Effector memory CD8-positive, alpha-beta T cell (primary cell): ENCODE measurements around the gene MFAP4.

Source experiments
- ATAC-seq: fragments of 150-1000 bp; cut with Tn5 transposase; replicated peaks from 2 replicates; pipeline ENCODE4 v1.10.0; 2021; ENCODE audit warnings: mild to moderate bottlenecking, moderate library complexity
- DNase-seq, 3 experiments: peaks; one replicate each; pipeline ENCODE4 v3.0.0; 2021
- H3K27ac Mint-ChIP-seq, 2 donors: one replicate each; pipeline ENCODE4 v1.8.0; 2022; ENCODE audit warnings: mild to moderate bottlenecking in 2 of 2, mixed read lengths in 2 of 2, moderate library complexity in 2 of 2
- H3K27me3 Mint-ChIP-seq, 2 donors: one replicate each; pipeline ENCODE4 v1.8.0; 2022; ENCODE audit warnings: mixed read lengths in 2 of 2
- H3K36me3 Mint-ChIP-seq: one replicate; pipeline ENCODE4 v1.8.0; 2022; ENCODE audit warnings: mild to moderate bottlenecking, moderate library complexity, mixed read lengths; ENCODE audit not compliant: insufficient read depth
- H3K4me1 Mint-ChIP-seq, 2 donors: one replicate each; pipeline ENCODE4 v1.8.0; 2022; ENCODE audit warnings: low read depth in 2 of 2, mixed read lengths in 2 of 2
- H3K4me3 Mint-ChIP-seq, 2 donors: one replicate each; pipeline ENCODE4 v1.8.0; 2022; ENCODE audit warnings: mild to moderate bottlenecking in 2 of 2, mixed read lengths in 2 of 2, moderate library complexity in 2 of 2
- H3K9me3 Mint-ChIP-seq, 2 donors: one replicate each; pipeline ENCODE4 v1.8.0; 2022; ENCODE audit warnings: mixed read lengths in 2 of 2
- total RNA-seq, 9 experiments: gene quantifications; one replicate each; lab custom pipeline; 2026; lab: John Stamatoyannopoulos, UW

MFAP4 gene, protein sequence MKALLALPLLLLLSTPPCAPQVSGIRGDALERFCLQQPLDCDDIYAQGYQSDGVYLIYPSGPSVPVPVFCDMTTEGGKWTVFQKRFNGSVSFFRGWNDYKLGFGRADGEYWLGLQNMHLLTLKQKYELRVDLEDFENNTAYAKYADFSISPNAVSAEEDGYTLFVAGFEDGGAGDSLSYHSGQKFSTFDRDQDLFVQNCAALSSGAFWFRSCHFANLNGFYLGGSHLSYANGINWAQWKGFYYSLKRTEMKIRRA
- 0 reads per million in 9 experiments for total RNA-seq

DNA sequence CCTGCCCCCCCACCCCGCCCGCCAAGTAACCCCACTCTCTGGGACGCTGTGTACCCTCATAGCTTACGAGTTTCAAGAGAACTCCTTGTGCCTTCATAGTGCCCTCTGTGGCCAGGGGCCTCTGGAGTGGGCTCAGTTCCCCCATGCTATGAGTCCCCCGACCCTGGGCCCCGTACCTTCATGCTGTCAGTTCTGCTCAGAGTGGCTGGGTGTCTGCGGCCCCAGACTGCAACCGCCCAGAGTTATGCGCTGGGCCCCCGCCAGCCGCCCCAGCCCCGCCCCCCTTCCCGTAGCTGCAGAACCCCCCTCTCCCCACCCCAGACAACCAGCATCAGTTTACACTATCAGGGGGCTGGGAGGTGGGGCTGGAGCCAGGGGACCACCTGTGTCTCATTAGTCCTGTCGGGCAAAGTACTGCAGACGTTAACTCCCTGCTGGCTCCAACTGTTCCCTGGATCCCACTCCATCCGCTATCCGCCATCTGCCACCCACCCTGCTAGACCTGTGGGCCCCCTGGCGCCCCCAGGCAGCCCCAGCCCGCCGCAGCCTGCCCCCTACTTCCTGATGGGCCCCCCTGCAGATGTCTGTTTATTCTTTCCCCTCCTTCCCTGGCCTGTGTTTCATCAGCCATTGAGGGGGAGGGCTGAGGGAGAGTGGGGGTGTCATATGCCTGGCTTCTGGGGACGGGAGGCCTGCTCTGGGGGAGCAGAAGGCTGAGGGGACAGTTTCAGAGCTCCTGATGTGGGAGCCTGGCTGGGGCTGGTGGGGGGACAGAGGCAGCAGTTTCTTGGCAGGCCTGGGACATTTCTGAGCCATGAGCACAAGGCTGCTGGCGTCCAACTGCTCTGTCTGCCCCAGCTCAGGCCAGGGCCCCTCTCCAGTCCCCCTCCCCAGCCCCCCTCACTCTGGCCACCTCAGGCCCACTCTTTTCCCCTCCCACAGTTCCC is at the start of gene MFAP4:
TSS of gene MFAP4 (minus strand) at position 217 of the 947 bp plus-strand sequence. CDS start at position 182, 35 bp downstream.
- H3K4me1 Mint-ChIP-seq, result peaks cover 12 to 18% of the 10 kb centered on the region in 2 donors
- no peaks in the 10 kb centered on the region for H3K27me3 Mint-ChIP-seq
- no peak for ATAC-seq
- no peak within 1 kb of the TSS for H3K4me3 Mint-ChIP-seq
- DNase-seq, result no peak
- H3K27ac Mint-ChIP-seq, result peak within 1 kb of the TSS; percentile 69 to 75
- H3K36me3 Mint-ChIP-seq, result peaks cover 7% of the 10 kb centered on the region
- H3K9me3 Mint-ChIP-seq, result no peaks in the 10 kb centered on the region

DNA sequence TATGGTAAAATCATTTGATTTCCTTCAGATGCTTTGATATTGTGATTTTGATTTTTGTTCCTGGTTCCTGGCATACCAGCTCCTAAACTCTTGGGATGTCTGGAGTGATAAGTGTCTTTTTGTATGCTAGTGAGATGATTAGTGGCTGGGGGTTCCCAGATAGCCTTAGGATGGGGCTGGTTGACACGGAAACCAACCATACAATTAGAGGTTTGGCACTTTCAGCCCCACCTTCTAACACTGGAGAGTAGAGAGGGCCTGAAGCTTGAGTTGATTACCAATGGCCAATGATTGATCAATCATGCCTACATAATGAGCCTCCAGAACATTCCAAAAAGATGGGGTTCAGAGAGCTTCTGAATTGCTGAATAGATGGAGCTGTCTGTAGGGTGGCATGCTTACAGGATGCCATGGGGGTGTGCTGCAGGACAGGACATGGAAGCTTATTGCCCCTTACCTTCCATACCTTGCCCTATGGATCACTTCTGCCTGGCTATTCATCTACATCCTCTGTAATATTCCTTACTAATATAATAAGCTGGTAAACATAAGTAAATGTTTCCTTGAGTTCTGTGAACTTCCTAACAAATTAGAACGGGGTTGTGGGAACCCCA is 46.8 kb upstream of the MFAP4 start:
- DNase-seq (no peak), ATAC-seq (no peak)
- Mint-ChIP-seq H3K4me3 (no peak overlapping the region), H3K27ac (no peak overlapping the region), H3K27me3 (peaks cover 0 to 8% of the 10 kb centered on the region in 2 donors), H3K36me3 (no peaks in the 10 kb centered on the region), H3K9me3 (no peaks in the 10 kb centered on the region), H3K4me1 (no peaks in the 10 kb centered on the region)

DNA sequence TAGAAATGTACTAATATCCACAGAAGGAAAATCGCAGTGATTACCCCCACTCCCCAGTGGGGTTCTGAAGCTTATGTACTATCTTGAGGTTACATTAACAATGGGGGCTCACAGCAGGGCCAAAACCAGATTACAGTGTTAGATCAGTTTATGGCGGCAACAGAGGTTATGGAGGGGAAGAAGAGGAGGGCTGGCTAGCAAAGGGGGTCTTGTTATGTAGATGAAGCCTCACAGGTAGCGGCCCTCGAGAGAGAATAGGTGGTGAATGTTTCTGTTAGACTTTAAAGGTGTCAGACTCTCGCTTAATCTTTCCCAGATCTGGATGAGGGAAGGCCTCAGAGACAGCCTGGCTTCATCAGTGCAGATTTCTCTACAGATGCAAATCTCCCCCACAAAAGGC is 46.3 kb upstream of the MFAP4 start:
- Mint-ChIP-seq H3K27ac (no peak overlapping the region), H3K27me3 (peaks cover 0 to 8% of the 10 kb centered on the region in 2 donors), H3K4me1 (no peaks in the 10 kb centered on the region), H3K4me3 (no peak overlapping the region), H3K36me3 (no peaks in the 10 kb centered on the region), H3K9me3 (no peaks in the 10 kb centered on the region)
- ATAC-seq (no peak), DNase-seq (no peak)

DNA sequence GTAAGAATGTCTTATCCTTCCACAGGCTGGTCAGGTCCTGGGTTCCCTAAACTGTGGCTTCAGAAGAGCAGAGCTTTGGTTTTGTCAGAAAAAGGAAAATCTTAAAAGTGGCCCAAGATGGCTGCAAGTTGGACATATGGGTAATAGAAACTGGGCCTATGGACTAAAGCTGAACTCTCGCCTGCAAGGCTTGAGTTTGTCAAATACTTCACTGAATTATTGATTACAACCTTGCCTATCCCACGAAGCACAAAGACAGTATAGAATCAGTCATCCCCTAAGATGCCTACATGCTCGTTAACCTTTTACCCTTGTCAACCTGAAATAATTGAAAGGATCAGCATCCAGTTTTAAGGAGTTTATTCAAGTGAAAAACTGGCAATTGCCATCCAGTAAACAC is 44.7 kb upstream of the MFAP4 start:
- no peaks in the 10 kb centered on the region for H3K36me3 Mint-ChIP-seq
- H3K27me3 Mint-ChIP-seq, result peaks cover 0 to 9% of the 10 kb centered on the region in 2 donors
- DNase-seq (no peak), ATAC-seq (no peak)
- no peak overlapping the region for H3K4me3 Mint-ChIP-seq
- no peaks in the 10 kb centered on the region for H3K9me3 Mint-ChIP-seq
- H3K27ac Mint-ChIP-seq, result no peak overlapping the region
- H3K4me1 Mint-ChIP-seq, result no peaks in the 10 kb centered on the region

DNA sequence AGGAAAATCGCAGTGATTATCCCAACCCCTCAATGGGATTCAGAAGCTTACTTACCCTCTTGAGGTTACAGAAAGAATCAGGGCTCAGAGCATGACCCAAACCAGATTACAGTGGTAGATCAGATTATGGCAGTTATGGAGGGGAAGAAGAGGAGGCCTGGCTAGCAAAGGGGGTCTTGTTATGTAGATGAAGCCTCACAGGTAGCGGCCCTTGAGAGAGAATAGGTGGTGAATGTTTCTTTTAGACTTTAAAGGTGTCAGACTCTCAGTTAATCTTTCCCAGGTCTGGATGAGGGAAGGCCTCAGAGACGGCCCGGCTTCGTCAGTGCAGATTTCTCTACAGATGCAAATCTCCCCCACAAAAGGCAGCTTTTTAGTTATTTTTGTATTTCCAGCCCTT is 39.6 kb upstream of the MFAP4 start:
- H3K4me3 Mint-ChIP-seq, result no peak overlapping the region
- H3K4me1 Mint-ChIP-seq, result no peaks in the 10 kb centered on the region
- no peaks in the 10 kb centered on the region for H3K36me3 Mint-ChIP-seq
- H3K27me3 Mint-ChIP-seq, result peaks cover 6 to 19% of the 10 kb centered on the region in 2 donors
- DNase-seq (no peak), ATAC-seq (no peak)
- H3K9me3 Mint-ChIP-seq, result no peaks in the 10 kb centered on the region
- no peak overlapping the region for H3K27ac Mint-ChIP-seq

DNA sequence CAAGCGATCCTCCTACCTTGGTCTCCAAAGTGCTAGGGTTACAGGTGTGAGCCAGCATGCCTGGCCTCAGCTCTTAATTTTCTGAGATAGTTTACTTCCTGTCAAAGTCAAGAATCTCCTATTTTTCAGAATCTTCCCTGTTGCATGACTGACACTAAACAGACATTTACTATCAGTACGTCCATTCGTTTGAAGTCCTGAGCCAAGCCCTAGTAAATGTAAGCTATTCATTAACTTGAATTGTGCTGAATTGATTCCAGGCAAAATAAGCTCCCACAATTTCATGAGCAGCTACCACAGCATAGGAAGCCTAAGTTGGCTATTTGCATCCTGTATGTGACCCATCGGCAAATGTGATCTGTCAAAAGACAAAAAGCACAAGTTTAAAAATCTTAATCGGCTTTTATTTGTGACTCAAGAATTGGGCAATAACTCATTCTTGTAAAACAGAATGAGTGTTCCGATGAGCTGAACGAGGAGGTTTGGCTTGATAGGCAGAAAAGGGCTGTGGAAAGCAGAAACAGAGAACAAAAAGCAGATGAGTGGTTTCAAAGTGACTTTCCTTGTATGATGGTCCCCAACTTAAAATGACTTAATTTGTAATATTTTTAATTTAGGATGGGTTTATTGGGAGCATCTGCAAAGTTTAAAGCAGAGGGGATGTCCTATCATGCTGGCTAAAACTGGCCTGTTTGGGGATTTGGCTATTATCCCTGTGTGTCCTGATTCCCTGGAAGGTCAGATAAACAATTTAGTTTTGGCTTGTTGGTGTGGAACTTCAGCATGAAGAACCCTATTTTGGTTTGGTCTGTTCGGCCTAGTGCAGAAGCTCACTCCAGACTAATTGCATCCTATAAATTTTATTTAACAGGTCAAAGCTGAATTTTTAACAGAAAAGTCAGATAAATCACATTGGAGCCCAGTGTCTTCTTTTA is 38.2 kb upstream of the MFAP4 start:
- H3K27ac Mint-ChIP-seq, result no peak overlapping the region
- no peak for DNase-seq

DNA sequence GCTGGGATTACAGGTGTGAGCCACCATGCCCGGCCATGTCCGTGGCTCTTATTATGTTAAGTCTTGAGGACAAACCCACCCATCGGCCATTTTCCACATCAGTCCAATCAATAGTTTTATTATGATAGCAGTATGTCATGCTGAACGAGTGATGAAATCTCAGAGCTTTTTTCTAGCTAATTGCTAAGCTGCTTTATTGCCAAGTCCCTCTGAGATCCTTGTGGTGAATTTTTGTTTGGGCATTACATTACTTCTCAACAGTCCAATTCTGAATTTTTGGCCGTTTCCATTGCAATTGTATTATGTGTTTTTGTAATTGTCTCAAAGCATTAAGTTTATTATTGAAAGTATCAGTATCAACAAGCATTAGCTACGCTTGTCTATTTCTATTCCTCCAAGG is 34.9 kb upstream of the MFAP4 start:
- H3K9me3 Mint-ChIP-seq, result no peaks in the 10 kb centered on the region
- no peak for ATAC-seq
- no peak overlapping the region for H3K4me3 Mint-ChIP-seq
- H3K27me3 Mint-ChIP-seq, result peaks cover 11 to 12% of the 10 kb centered on the region in 2 donors
- H3K4me1 Mint-ChIP-seq, result peaks cover 0 to 3% of the 10 kb centered on the region in 2 donors
- no peak overlapping the region for H3K27ac Mint-ChIP-seq
- no peak for DNase-seq
- no peaks in the 10 kb centered on the region for H3K36me3 Mint-ChIP-seq

More for the DNA sequence above, 38.2 kb upstream of the MFAP4 start:
- Mint-ChIP-seq H3K36me3 (no peaks in the 10 kb centered on the region), H3K9me3 (no peaks in the 10 kb centered on the region), H3K4me3 (no peak overlapping the region), H3K27me3 (peaks cover 12 to 19% of the 10 kb centered on the region in 2 donors), H3K4me1 (peaks cover 0 to 3% of the 10 kb centered on the region in 2 donors)
- no peak for ATAC-seq

DNA sequence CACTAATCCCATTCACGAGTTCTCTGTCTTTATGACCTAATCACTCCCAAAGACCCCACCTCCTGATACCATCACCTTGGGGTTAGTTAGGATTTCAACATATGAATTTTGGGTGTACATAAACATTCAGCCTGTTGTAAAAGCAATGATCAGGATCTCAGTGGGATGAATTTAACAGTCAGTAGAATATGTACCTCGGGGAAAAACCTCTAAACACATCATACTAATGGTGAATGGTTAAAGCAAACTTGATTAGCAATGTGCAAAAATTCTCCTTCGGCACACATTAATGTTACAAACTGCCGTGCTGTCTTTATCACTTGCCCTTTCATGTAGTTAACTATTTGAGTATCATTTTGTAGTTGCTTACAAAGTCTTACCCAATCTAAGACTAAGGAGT is 34.2 kb upstream of the MFAP4 start:
- H3K4me1 Mint-ChIP-seq, result peaks cover 0 to 3% of the 10 kb centered on the region in 2 donors
- H3K9me3 Mint-ChIP-seq, result no peaks in the 10 kb centered on the region
- H3K27ac Mint-ChIP-seq, result no peak overlapping the region
- H3K27me3 Mint-ChIP-seq, result peaks cover 5 to 8% of the 10 kb centered on the region in 2 donors
- DNase-seq, result no peak
- H3K4me3 Mint-ChIP-seq, result no peak overlapping the region
- H3K36me3 Mint-ChIP-seq, result no peaks in the 10 kb centered on the region
- no peak for ATAC-seq

DNA sequence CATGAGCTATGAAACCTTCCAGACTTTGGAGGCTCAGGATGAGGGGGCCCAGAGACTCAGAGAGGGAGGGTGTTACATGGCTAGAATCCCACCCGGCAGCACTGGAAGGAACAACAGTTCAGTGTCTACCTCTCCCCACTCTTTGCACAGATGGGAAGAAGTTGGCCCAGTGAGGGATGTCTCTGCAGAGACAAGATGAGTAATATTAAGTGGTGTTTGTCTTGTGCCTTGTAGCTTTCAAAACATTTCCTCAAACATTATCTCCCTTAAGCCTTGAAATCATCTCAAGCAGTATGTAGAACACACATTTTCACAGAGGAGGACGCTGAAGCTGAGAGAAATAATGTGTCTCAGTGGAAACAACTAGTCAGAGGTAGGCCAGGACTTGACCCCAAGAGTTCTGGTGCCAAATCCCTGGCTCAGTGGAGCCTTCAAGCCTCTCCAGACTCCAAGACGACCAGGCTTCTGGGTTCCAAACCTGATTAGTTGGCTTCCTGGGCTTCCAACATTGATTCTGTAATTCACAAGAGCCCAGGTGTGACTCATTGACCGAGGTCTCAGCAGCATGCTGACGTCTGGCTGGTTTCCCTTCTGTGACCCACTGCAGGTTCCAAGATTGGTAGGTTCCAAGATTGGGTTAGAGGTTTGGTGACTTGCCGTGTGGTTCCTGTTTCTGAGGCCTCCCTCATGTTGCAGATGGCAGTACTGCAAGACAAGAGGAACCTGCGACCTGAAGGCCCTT is 31.4 kb upstream of the MFAP4 start:
- Mint-ChIP-seq H3K4me3 (no peak overlapping the region), H3K27ac (peak overlapping the region in 1 of 2 donors; percentile 41), H3K4me1 (peaks cover 0 to 3% of the 10 kb centered on the region in 2 donors), H3K36me3 (no peaks in the 10 kb centered on the region), H3K27me3 (peaks cover 5 to 23% of the 10 kb centered on the region in 2 donors), H3K9me3 (no peaks in the 10 kb centered on the region)
- DNase-seq, result no peak
- ATAC-seq, result peak; percentile 39

DNA sequence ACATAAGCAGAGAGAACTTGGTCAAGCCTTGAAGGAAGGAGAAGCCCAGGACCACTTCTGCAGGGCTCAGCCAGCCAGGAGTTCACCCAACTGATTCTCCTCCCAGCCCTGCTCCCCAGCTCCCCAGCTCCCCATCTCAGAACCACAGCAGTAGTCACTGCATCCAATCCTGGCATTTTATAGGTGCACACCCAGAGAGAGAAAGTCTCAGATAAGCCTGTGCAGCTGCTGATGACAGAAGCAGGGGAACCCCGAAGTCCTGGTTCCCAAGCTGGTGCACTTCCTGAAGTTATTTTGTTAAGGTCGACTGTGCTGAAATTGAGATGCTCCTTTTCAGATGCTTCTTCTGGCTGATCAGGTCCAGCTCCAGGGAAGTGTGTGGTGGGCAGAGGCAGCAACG is 30.6 kb upstream of the MFAP4 start:
- Mint-ChIP-seq H3K4me3 (no peak overlapping the region), H3K9me3 (no peaks in the 10 kb centered on the region), H3K36me3 (no peaks in the 10 kb centered on the region), H3K27me3 (peaks cover 5 to 31% of the 10 kb centered on the region in 2 donors), H3K27ac (peak overlapping the region in 1 of 2 donors; percentile 41), H3K4me1 (peaks cover 0 to 3% of the 10 kb centered on the region in 2 donors)
- no peak for ATAC-seq
- DNase-seq, result no peak

DNA sequence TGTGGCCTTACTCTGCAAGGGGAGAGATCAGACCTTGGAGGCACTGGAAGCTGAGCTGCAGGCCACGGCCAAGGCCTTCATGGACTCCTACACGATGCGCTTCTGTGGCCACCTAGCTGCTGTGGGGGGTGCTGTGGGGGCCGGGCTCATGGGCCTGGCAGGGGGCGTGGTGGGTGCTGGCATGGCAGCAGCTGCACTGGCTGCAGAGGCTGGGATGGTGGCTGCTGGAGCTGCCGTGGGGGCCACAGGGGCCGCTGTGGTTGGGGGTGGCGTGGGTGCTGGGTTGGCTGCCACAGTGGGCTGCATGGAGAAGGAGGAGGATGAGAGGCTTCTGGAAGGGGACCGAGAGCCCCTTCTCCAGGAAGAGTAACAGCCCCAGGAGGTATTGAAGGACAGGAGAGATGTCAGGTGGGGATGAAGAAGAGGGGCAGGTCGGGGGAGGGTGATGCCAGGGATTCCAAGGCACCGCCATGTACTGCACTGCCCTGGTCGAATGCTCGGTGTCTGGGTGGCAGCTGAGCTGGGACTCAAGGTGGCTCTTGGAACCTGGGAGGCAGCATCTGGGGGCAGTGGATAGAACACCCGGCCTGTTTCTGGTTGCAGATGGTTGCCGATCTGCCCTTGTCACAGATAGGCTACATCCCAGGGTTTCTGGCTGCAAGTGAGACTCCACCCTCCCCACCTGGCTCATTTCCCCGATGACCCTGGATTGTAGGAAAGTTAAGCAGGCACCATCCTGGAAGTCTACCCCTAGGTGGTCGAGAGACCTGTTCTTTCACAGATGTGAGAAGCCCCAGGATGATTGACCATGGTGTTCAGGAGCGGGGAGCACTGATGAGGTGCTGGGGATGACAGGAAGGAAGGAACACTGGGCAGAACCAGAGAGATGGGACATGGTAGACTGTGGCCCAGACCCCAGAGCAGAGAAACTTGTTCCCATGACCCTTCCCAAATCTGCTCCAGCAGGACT is 29.1 kb upstream of the MFAP4 start:
- peaks cover 3 to 46% of the 10 kb centered on the region in 2 donors for H3K27me3 Mint-ChIP-seq
- peak overlapping the region in 1 of 2 donors; percentile 31 for H3K27ac Mint-ChIP-seq
- H3K4me3 Mint-ChIP-seq, result no peak overlapping the region
- no peaks in the 10 kb centered on the region for H3K9me3 Mint-ChIP-seq
- no peak for DNase-seq
- H3K4me1 Mint-ChIP-seq, result peaks cover 0 to 2% of the 10 kb centered on the region in 2 donors
- H3K36me3 Mint-ChIP-seq, result no peaks in the 10 kb centered on the region
- ATAC-seq, result no peak
